HCT116 (cell line): ENCODE measurements around the gene TEAD2. TPM values are rescaled to one million over a fixed set of nuclear protein-coding genes. Genes with fewer than 3 reads are reported as not detected.

Source experiments
- ATAC-seq: fragments of 200-7000 bp; cut with Tn5 transposase; 2 replicates; pipeline ENCODE4 v1.9.1; 2020; ENCODE audit warnings: mild to moderate bottlenecking, moderate library complexity
- BruUV-seq: library from RNA; stranded (reverse); fragments of 400-500 nt; replicated peaks from 2 replicates; lab custom pipeline; 2021; lab: Mats Ljungman, UMichigan
- CTCF ChIA-PET: fragments of 300-600 bp; sonication (Branson Sonifier 250); formaldehyde crosslinking; loops from one replicate; lab custom pipeline; 2021; ENCODE audit warnings: antibody characterized with exemption; lab: Charles Lee
- POLR2A ChIA-PET: fragments of 300-600, 350-600 bp; sonication (Branson Sonifier 250); formaldehyde crosslinking; loops from one replicate; lab custom pipeline; 2021; ENCODE audit warnings: antibody characterized with exemption; lab: Charles Lee
- RAD21 ChIA-PET, 2 experiments: fragments of 300-600 bp; sonication (Branson Sonifier 250); formaldehyde crosslinking; loops; one replicate each; lab custom pipeline; 2023; ENCODE audit warnings: low total read pairs in 2 of 2; ENCODE audit not compliant: uncharacterized antibody in 2 of 2, unreplicated experiment in 2 of 2, low non-redundant PET in 1 of 2; lab: Charles Lee
- DNase-seq: peaks from one replicate; pipeline ENCODE4 v3.0.0-alpha.2; 2010; ENCODE audit warnings: low read depth, low spot score
- H2AFZ ChIP-seq: fragments of 200-600 bp; shearing (Covaris generic), sonication (generic); 2 replicates; pipeline ENCODE4 v1.6.1; 2017; ENCODE audit warnings: low read depth, mixed run types, mixed read lengths, antibody characterized with exemption, low read length; ENCODE audit not compliant: poor library complexity, severe bottlenecking
- H3K27ac ChIP-seq: 2 replicates; pipeline ENCODE4 v1.5.1; 2012; ENCODE audit warnings: low read depth, low read length
- H3K27me3 ChIP-seq: fragments of 200-600 bp; sonication (generic); 2 replicates; pipeline ENCODE4 v1.6.1; 2016; ENCODE audit warnings: mixed run types, low read length, mixed read lengths; ENCODE audit not compliant: insufficient read depth
- H3K36me3 ChIP-seq, 2 experiments: fragments of 200-500 bp in 1 of 2; fragments of 200-600 bp in 1 of 2; sonication (Bioruptor generic) in 1 of 2; sonication (generic) in 1 of 2; 2 replicates each; pipeline versions ENCODE4 v1.5.1 to v1.6.1; 2014 to 2016; ENCODE audit warnings: low read length in 2 of 2, inconsistent platforms in 1 of 2, mixed read lengths in 1 of 2, mixed run types in 1 of 2; ENCODE audit not compliant: insufficient read depth in 2 of 2, control insufficient read depth in 1 of 2
- H3K4me1 ChIP-seq, 2 experiments: fragments of 200-600 bp in 1 of 2; sonication (generic) in 1 of 2; 2 replicates each; pipeline versions ENCODE4 v1.5.1 to v1.6.1; 2012 to 2017; ENCODE audit warnings: low read length in 2 of 2, inconsistent platforms in 1 of 2, mild to moderate bottlenecking in 1 of 2, mixed read lengths in 1 of 2, mixed run types in 1 of 2, moderate library complexity in 1 of 2; ENCODE audit not compliant: insufficient read depth in 2 of 2, control insufficient read depth in 1 of 2
- H3K4me2 ChIP-seq: fragments of 200-600 bp; sonication (generic); 2 replicates; pipeline ENCODE4 v1.6.1; 2017; ENCODE audit warnings: mixed run types, low read length, mixed read lengths
- H3K4me3 ChIP-seq, 2 experiments: fragments of 200-600 bp in 1 of 2; sonication (generic) in 1 of 2; replicated peaks in 1 of 2; 2 replicates each; pipeline ENCODE4 v1.5.1; 2011 to 2016; ENCODE audit warnings: low read length in 2 of 2, control low read depth in 1 of 2, low read depth in 1 of 2, mild to moderate bottlenecking in 1 of 2, mixed read lengths in 1 of 2, mixed run types in 1 of 2
- H3K79me2 ChIP-seq: fragments of 200-600 bp; sonication (generic); 2 replicates; pipeline ENCODE4 v1.6.1; 2017; ENCODE audit warnings: mild to moderate bottlenecking, mixed run types, low read length, moderate library complexity, mixed read lengths; ENCODE audit not compliant: insufficient read depth
- H3K9ac ChIP-seq: fragments of 200-600 bp; sonication (generic); 2 replicates; pipeline ENCODE4 v1.6.1; 2016; ENCODE audit warnings: low read length, mixed read lengths
- H3K9me2 ChIP-seq: fragments of 200-600 bp; sonication (generic), shearing (Covaris generic); 2 replicates; pipeline ENCODE4 v1.6.1; 2017; ENCODE audit warnings: mixed run types, mild to moderate bottlenecking, moderate library complexity; ENCODE audit not compliant: insufficient read depth
- H3K9me3 ChIP-seq, 2 experiments: fragments of 200-500 bp in 1 of 2; fragments of 200-600 bp in 1 of 2; sonication (Bioruptor generic) in 1 of 2; sonication (generic) in 1 of 2; 2 replicates each; pipeline ENCODE4 v1.6.1; 2014 to 2017; ENCODE audit warnings: low read length in 2 of 2, mixed read lengths in 2 of 2, inconsistent platforms in 1 of 2, low read depth in 1 of 2, mild to moderate bottlenecking in 1 of 2, mixed run types in 1 of 2, moderate library complexity in 1 of 2; ENCODE audit not compliant: control insufficient read depth in 1 of 2, insufficient read depth in 1 of 2
- H4K20me1 ChIP-seq: fragments of 200-600 bp; sonication (generic), shearing (Covaris generic); 2 replicates; pipeline ENCODE4 v1.6.1; 2017; ENCODE audit warnings: mixed run types, mild to moderate bottlenecking, moderate library complexity; ENCODE audit not compliant: insufficient read depth
- CBX3 ChIP-seq: IDR thresholded peaks from 2 replicates; pipeline ENCODE4 v1.6.1; 2012; ENCODE audit warnings: low read depth
- EZH2 ChIP-seq: fragments of 200-600 bp; sonication (generic); IDR thresholded peaks from 2 replicates; pipeline ENCODE4 v1.6.1; 2017; ENCODE audit warnings: antibody characterized with exemption, mixed run types
- MAX ChIP-seq: IDR thresholded peaks from 2 replicates; pipeline ENCODE4 v1.6.1; 2012
- intact Hi-C: fragments of 100-400 bp; cut with micrococcal nuclease; formaldehyde crosslinking; loops from 2 replicates; pipeline ENCODE4 v1.10.0; 2022
- total RNA-seq: library from RNA; stranded (reverse); gene quantifications from one replicate; pipeline ENCODE4 v1.2.1, GENCODE V29; 2021; ENCODE audit not compliant: unreplicated experiment

TEAD2 gene
- total RNA-seq, 1 experiment from 2014 or later: 31.9 TPM

- ChIA-PET POLR2A (no interaction called here), CTCF (no interaction called here)
- peaks cover 8 to 13% of the 10 kb centered on the region in 2 experiments; a peak in 2 of 4 replicates for H3K9me3 ChIP-seq
- H3K27me3 ChIP-seq: no peaks in the 10 kb centered on the region
- intact Hi-C loops: no loop called here
- H3K79me2 ChIP-seq: no peaks in the 10 kb centered on the region
- ATAC-seq: no peak
- no peaks in the 10 kb centered on the region for H4K20me1 ChIP-seq
- no peak overlapping the region for H3K27ac ChIP-seq
- H2AFZ ChIP-seq: no peak overlapping the region
- no peak overlapping the region for H3K9ac ChIP-seq
- no peaks in the 10 kb centered on the region; a peak in 1 of 4 replicates for H3K4me1 ChIP-seq
- no peak for TF ChIP-seq EZH2
- TF ChIP-seq, all 23 proteins: peak for 0
- DNase-seq: no peak
- no TSS peak for BruUV-seq
- Histone ChIP-seq H3K9me2 (no peaks in the 10 kb centered on the region), H3K4me3 (no peak overlapping the region), H3K4me2 (no peak overlapping the region), H3K36me3 (no peaks in the 10 kb centered on the region)
- RAD21 ChIA-PET: no interaction called here
These were observed 9.0 kb upstream of the TEAD2 start for GRCh38 chr19:49371184-49371583.

- no peak overlapping the region for H3K27ac ChIP-seq
- no peak overlapping the region for H2AFZ ChIP-seq
- no peak overlapping the region for H3K4me3 ChIP-seq
- no peak for ATAC-seq
- TF ChIP-seq CBX3: peak; percentile 92
- no peak for TF ChIP-seq MAX
- H3K9me3 ChIP-seq: peaks cover 8 to 13% of the 10 kb centered on the region in 2 experiments; a peak in 2 of 4 replicates
- no TSS peak for BruUV-seq
- no peaks in the 10 kb centered on the region for H3K9me2 ChIP-seq
- DNase-seq: no peak
- no peaks in the 10 kb centered on the region for H3K79me2 ChIP-seq
- RAD21 ChIA-PET: no interaction called here
- CTCF ChIA-PET: no interaction called here
- no peak overlapping the region for H3K9ac ChIP-seq
- H3K4me2 ChIP-seq: no peak overlapping the region
- intact Hi-C loops: no loop called here
- POLR2A ChIA-PET: no interaction called here
- no peaks in the 10 kb centered on the region for H4K20me1 ChIP-seq
- no peaks in the 10 kb centered on the region for H3K27me3 ChIP-seq
- peaks cover 10% of the 10 kb centered on the region in 2 experiments for H3K4me1 ChIP-seq
- no peaks in the 10 kb centered on the region for H3K36me3 ChIP-seq
These were observed 6.6 kb upstream of the TEAD2 start for GRCh38 chr19:49368711-49369358.
